Measurements from ENCODE around the gene GALNT10.
A peak's percentile ranks its signal among the peaks of the same experiment; 100 is the strongest.

Gene GALNT10

GRCh38 chr5:154422298-154422697 lies 231.8 kb downstream of the GALNT10 start:
- no peak overlapping the region for H3K9ac ChIP-seq (ENCODE audit: low read depth, low read length)
- peaks cover 16% of the 10 kb centered on the region; the same call in 1 of the 2 replicates for H3K36me3 ChIP-seq (ENCODE audit: insufficient read depth, low read length)
- no peaks in the 10 kb centered on the region for H3K9me3 ChIP-seq (ENCODE audit: insufficient read depth, low read length, severe bottlenecking)
- ATAC-seq (ENCODE audit: insufficient read depth, low read depth), result no peak
- H3K4me1 ChIP-seq (ENCODE audit: insufficient read depth, low read length), result no peaks in the 10 kb centered on the region
- no peak for DNase-seq
- H4K20me1 ChIP-seq (ENCODE audit: insufficient read depth, low read length), result no peaks in the 10 kb centered on the region
- no peak overlapping the region for H3K27ac ChIP-seq (ENCODE audit: low read length)
- H2AFZ ChIP-seq (ENCODE audit: low read depth, low read length), result no peak overlapping the region
- no peak for TF ChIP-seq CTCF (IDR thresholded peaks at IDR 0.05; ENCODE audit: borderline replicate concordance, extremely low read depth, low read length, poor library complexity, severe bottlenecking)
- TF ChIP-seq EZH2 (IDR thresholded peaks at IDR 0.05; ENCODE audit: borderline replicate concordance, low read depth, low read length, severe bottlenecking), result no peak
- H3K4me2 ChIP-seq (ENCODE audit: insufficient read depth, low read length), result no peak overlapping the region
- no peaks in the 10 kb centered on the region for H3K79me2 ChIP-seq (ENCODE audit: insufficient read depth, low read length)
- H3K27me3 ChIP-seq (ENCODE audit: insufficient read depth, low read length, poor library complexity), result no peaks in the 10 kb centered on the region
- no peak overlapping the region for H3K4me3 ChIP-seq (ENCODE audit: low read depth in 1 of 2, low read length in 2 of 2)

GRCh38 chr5:154428208-154428607 lies 237.7 kb downstream of the GALNT10 start:
- ATAC-seq (ENCODE audit: insufficient read depth, low read depth), result no peak

GRCh38 chr5:154429341-154429740 lies 238.8 kb downstream of the GALNT10 start:
- no peaks in the 10 kb centered on the region for H3K4me1 ChIP-seq (ENCODE audit: insufficient read depth, low read length)
- H4K20me1 ChIP-seq (ENCODE audit: insufficient read depth, low read length), result no peaks in the 10 kb centered on the region
- H3K4me2 ChIP-seq (ENCODE audit: insufficient read depth, low read length), result no peak overlapping the region
- H3K27ac ChIP-seq (ENCODE audit: low read length), result no peak overlapping the region
- no peak overlapping the region for H3K4me3 ChIP-seq (ENCODE audit: low read depth in 1 of 2, low read length in 2 of 2)
- no peak for DNase-seq
- no peaks in the 10 kb centered on the region for H3K79me2 ChIP-seq (ENCODE audit: insufficient read depth, low read length)
- no peak for TF ChIP-seq CTCF (IDR thresholded peaks at IDR 0.05; ENCODE audit: borderline replicate concordance, extremely low read depth, low read length, poor library complexity, severe bottlenecking)
- no peak for TF ChIP-seq EZH2 (IDR thresholded peaks at IDR 0.05; ENCODE audit: borderline replicate concordance, low read depth, low read length, severe bottlenecking)
- H2AFZ ChIP-seq (ENCODE audit: low read depth, low read length), result no peak overlapping the region
- H3K27me3 ChIP-seq (ENCODE audit: insufficient read depth, low read length, poor library complexity), result no peaks in the 10 kb centered on the region
- H3K9me3 ChIP-seq (ENCODE audit: insufficient read depth, low read length, severe bottlenecking), result no peaks in the 10 kb centered on the region
- H3K9ac ChIP-seq (ENCODE audit: low read depth, low read length), result no peak overlapping the region
- H3K36me3 ChIP-seq (ENCODE audit: insufficient read depth, low read length), result peaks cover 2% of the 10 kb centered on the region; the same call in 1 of the 2 replicates
- no peak for ATAC-seq (ENCODE audit: insufficient read depth, low read depth)

More at GRCh38 chr5:154428208-154428607, 237.7 kb downstream of the GALNT10 start:
- TF ChIP-seq EZH2 (IDR thresholded peaks at IDR 0.05; ENCODE audit: borderline replicate concordance, low read depth, low read length, severe bottlenecking), result no peak
- no peak for TF ChIP-seq CTCF (IDR thresholded peaks at IDR 0.05; ENCODE audit: borderline replicate concordance, extremely low read depth, low read length, poor library complexity, severe bottlenecking)
- no peak overlapping the region for H3K4me3 ChIP-seq (ENCODE audit: low read depth in 1 of 2, low read length in 2 of 2)
- H3K4me1 ChIP-seq (ENCODE audit: insufficient read depth, low read length), result no peaks in the 10 kb centered on the region
- H3K9ac ChIP-seq (ENCODE audit: low read depth, low read length), result no peak overlapping the region
- H4K20me1 ChIP-seq (ENCODE audit: insufficient read depth, low read length), result no peaks in the 10 kb centered on the region
- H3K27me3 ChIP-seq (ENCODE audit: insufficient read depth, low read length, poor library complexity), result no peaks in the 10 kb centered on the region
- peaks cover 2% of the 10 kb centered on the region; the same call in 1 of the 2 replicates for H3K36me3 ChIP-seq (ENCODE audit: insufficient read depth, low read length)
- DNase-seq, result no peak
- H2AFZ ChIP-seq (ENCODE audit: low read depth, low read length), result no peak overlapping the region
- no peaks in the 10 kb centered on the region for H3K79me2 ChIP-seq (ENCODE audit: insufficient read depth, low read length)
- H3K4me2 ChIP-seq (ENCODE audit: insufficient read depth, low read length), result no peak overlapping the region
- H3K9me3 ChIP-seq (ENCODE audit: insufficient read depth, low read length, severe bottlenecking), result no peaks in the 10 kb centered on the region
- H3K27ac ChIP-seq (ENCODE audit: low read length), result no peak overlapping the region

GRCh38 chr5:154430466-154430865 lies 239.9 kb downstream of the GALNT10 start:
- Histone ChIP-seq H3K27me3 (ENCODE audit: insufficient read depth, low read length, poor library complexity) (no peaks in the 10 kb centered on the region), H3K4me2 (ENCODE audit: insufficient read depth, low read length) (no peak overlapping the region), H2AFZ (ENCODE audit: low read depth, low read length) (no peak overlapping the region), H3K4me3 (ENCODE audit: low read depth in 1 of 2, low read length in 2 of 2) (no peak overlapping the region), H3K36me3 (ENCODE audit: insufficient read depth, low read length) (peaks cover 9% of the 10 kb centered on the region), H3K4me1 (ENCODE audit: insufficient read depth, low read length) (no peaks in the 10 kb centered on the region), H4K20me1 (ENCODE audit: insufficient read depth, low read length) (no peaks in the 10 kb centered on the region), H3K79me2 (ENCODE audit: insufficient read depth, low read length) (no peaks in the 10 kb centered on the region), H3K9ac (ENCODE audit: low read depth, low read length) (no peak overlapping the region), H3K27ac (ENCODE audit: low read length) (no peak overlapping the region), H3K9me3 (ENCODE audit: insufficient read depth, low read length, severe bottlenecking) (no peaks in the 10 kb centered on the region)
- no peak for TF ChIP-seq EZH2 (IDR thresholded peaks at IDR 0.05; ENCODE audit: borderline replicate concordance, low read depth, low read length, severe bottlenecking)
- no peak for TF ChIP-seq CTCF (IDR thresholded peaks at IDR 0.05; ENCODE audit: borderline replicate concordance, extremely low read depth, low read length, poor library complexity, severe bottlenecking)
- DNase-seq (no peak), ATAC-seq (ENCODE audit: insufficient read depth, low read depth) (peak; percentile 49; the same call in 2 of the 3 replicates)
